DMS53 treated with DMSO at 0.1 percent for 48 hours (cell line): ENCODE data around the gene SREK1IP1.

Experiments used
- DNase-seq: peaks from one replicate; lab custom pipeline; 2025; ENCODE audit not compliant: unreplicated experiment; lab: John Stamatoyannopoulos, UW

SREK1IP1 gene

GRCh38 chr5:64688391-64688790, 80.1 kb downstream of the SREK1IP1 start:
- DNase-seq, result no peak

- DNase-seq, result no peak
Observed at GRCh38 chr5:64685866-64686265, 82.6 kb downstream of the SREK1IP1 start.

GRCh38 chr5:64682608-64683007, 85.9 kb downstream of the SREK1IP1 start:
- DNase-seq, result no peak

GRCh38 chr5:64680289-64680688, 88.2 kb downstream of the SREK1IP1 start:
- no peak for DNase-seq

GRCh38 chr5:64678374-64678773, 90.1 kb downstream of the SREK1IP1 start:
- DNase-seq, result no peak

GRCh38 chr5:64671678-64672077, 96.8 kb downstream of the SREK1IP1 start:
- no peak for DNase-seq

GRCh38 chr5:64670277-64670676, 98.2 kb downstream of the SREK1IP1 start:
- no peak for DNase-seq
